ENCODE measurements around the gene PRPH.

PRPH gene

GRCh38 chr12:49345051-49345824 is 50.3 kb downstream of the PRPH start:
- peak; percentile 81 for DNase-seq (ENCODE audit: low spot score)
- TF ChIP-seq CTCF (IDR thresholded peaks at IDR 0.05; ENCODE audit: extremely low read depth, missing control alignments): no peak

- DNase-seq (ENCODE audit: low spot score): peak; percentile 55
- TF ChIP-seq CTCF (IDR thresholded peaks at IDR 0.05; ENCODE audit: extremely low read depth, missing control alignments): no peak
Observed at GRCh38 chr12:49345825-49346658, 51.1 kb downstream of the PRPH start.

- TF ChIP-seq CTCF (IDR thresholded peaks at IDR 0.05; ENCODE audit: extremely low read depth, missing control alignments): no peak
- peak; percentile 80 for DNase-seq (ENCODE audit: low spot score)
Observed at GRCh38 chr12:49346659-49347310, 51.8 kb downstream of the PRPH start, which contains the start of gene DNAJC22. Gene DNAJC22 (plus strand): TSS chr12:49346888. CDS start chr12:49348873, 1,985 bp downstream.

GRCh38 chr12:49347311-49348193 is 52.6 kb downstream of the PRPH start:
- TF ChIP-seq CTCF (IDR thresholded peaks at IDR 0.05; ENCODE audit: extremely low read depth, missing control alignments): peak; percentile 95
- DNase-seq (ENCODE audit: low spot score): peak; percentile 92

Measured in GM20000 (cell line).